ENCODE data around the gene C14orf39. TPM values are rescaled to one million over a fixed set of nuclear protein-coding genes. Genes with fewer than 3 reads are reported as not detected.
"Not testable (repeated sequence)": the region's sequence is repeated elsewhere in the genome, so short reads cannot be mapped to it uniquely, and the experiment has no call there.

Gene C14orf39
- total RNA-seq, 2 donors from 2014 or later = not detected

DNA sequence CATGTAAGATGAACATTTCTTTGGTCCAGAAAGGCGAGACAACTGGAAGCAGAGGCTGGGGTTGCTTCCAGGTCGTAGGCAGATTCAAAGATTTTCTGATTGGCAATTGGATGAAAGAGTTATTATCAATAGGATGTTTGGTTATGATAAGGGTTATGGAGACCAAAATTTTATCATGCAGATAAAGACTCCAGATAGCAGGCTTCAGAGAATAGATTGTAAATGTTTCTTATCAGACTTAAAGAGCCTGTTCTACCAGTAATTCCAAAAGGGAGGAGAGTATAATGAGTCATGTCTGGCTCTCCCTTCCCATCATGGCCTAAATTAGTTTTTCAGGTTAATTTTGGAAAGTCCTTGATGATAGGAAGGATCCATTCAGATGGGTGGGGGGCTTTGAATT, 55.6 kb downstream of the C14orf39 start:
- H3K27me3 Mint-ChIP-seq = peaks cover 0 to 10% of the 10 kb centered on the region in 2 donors
- ATAC-seq (no peak), DNase-seq (ENCODE audit: low spot score) (no peak)
- peaks cover 9% of the 10 kb centered on the region for H3K9me3 Mint-ChIP-seq
- H3K27ac Mint-ChIP-seq = no peak overlapping the region
- H3K4me1 Mint-ChIP-seq (ENCODE audit: low read depth in 2 of 2) = no peaks in the 10 kb centered on the region
- H3K4me3 Mint-ChIP-seq = no peak overlapping the region
- peaks cover 6% of the 10 kb centered on the region for H3K36me3 Mint-ChIP-seq

DNA sequence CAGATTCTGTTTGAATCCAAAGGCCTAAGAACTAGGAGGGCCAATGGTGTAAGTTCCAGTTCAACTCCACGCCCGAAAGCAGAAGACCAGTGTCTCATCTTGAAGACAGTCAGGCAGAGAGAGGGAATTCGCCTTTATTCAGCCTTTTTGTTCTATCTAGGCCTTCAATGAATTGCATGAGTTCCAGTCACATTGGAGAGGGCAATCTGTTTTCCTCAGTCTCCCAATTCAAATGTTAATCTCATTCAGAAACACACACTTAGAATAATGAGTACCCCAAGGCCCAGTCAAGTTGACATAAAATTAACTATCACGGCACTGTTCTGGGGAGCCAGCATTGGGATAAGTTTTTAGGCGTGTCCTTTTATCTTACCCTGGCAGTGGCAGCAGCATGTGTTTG, 65.8 kb downstream of the C14orf39 start:
- H3K9me3 Mint-ChIP-seq = no peaks in the 10 kb centered on the region
- no peaks in the 10 kb centered on the region for H3K36me3 Mint-ChIP-seq
- H3K4me1 Mint-ChIP-seq (ENCODE audit: low read depth in 2 of 2) = no peaks in the 10 kb centered on the region
- no peaks in the 10 kb centered on the region for H3K27me3 Mint-ChIP-seq
- ATAC-seq (no peak), DNase-seq (ENCODE audit: low spot score) (no peak)
- H3K4me3 Mint-ChIP-seq = no peak overlapping the region
- no peak overlapping the region for H3K27ac Mint-ChIP-seq

DNA sequence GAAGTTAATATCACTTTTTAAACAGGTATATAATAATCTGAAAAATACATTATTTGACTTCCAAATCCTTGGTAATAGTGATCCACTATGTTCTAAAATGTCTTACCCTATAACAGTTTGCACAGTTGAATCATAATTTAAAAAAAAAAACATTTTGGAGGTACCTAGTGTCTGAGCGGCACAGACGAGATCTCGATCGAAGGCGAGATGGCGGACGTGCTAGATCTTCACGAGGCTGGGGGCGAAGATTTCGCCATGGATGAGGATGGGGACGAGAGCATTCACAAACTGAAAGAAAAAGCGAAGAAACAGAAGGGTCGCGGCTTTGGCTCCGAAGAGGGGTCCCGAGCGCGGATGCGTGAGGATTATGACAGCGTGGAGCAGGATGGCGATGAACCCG, 88.3 kb downstream of the C14orf39 start:
- not testable (repeated sequence) for H3K27ac Mint-ChIP-seq; H3K4me1 Mint-ChIP-seq (ENCODE audit: low read depth in 2 of 2); H3K36me3 Mint-ChIP-seq; H3K4me3 Mint-ChIP-seq; DNase-seq (ENCODE audit: low spot score); H3K9me3 Mint-ChIP-seq
- peaks cover 2 to 21% of the 10 kb centered on the region in 2 donors for H3K27me3 Mint-ChIP-seq
- ATAC-seq = peak; percentile 71 to 79

GRCh38 chr14:60396718-60397343, 89.0 kb downstream of the C14orf39 start:
- Mint-ChIP-seq H3K9me3 (peaks cover 4% of the 10 kb centered on the region), H3K4me1 (ENCODE audit: low read depth in 2 of 2) (no peaks in the 10 kb centered on the region), H3K27me3 (peaks cover 2 to 21% of the 10 kb centered on the region in 2 donors), H3K27ac (no peak overlapping the region), H3K4me3 (no peak overlapping the region), H3K36me3 (no peaks in the 10 kb centered on the region)
- no peak for DNase-seq (ENCODE audit: low spot score)
- ATAC-seq = no peak

Other genes with a start within 250 kb of the C14orf39 start
- gene PPM1A, start 236.8 kb downstream of the C14orf39 start, total RNA-seq = 10 to 100 TPM; 42.6 to 72.3 TPM
- not detected for gene SIX6, start 23.1 kb upstream of the C14orf39 start, total RNA-seq
- gene SIX1, start 163.4 kb upstream of the C14orf39 start, total RNA-seq = not detected
- under 1 TPM in 1 of 2 donors, not detected in 1; 0.10 TPM for gene SIX4, start 238.3 kb upstream of the C14orf39 start, total RNA-seq
- 10 to 100 TPM; 48.2 to 52.4 TPM for gene MNAT1, start 248.7 kb upstream of the C14orf39 start, total RNA-seq